ENCODE results near the gene TMC1. TPM values are rescaled to one million over a fixed set of nuclear protein-coding genes. Genes with fewer than 3 reads are reported as not detected.
"Not testable (repeated sequence)": the region's sequence is repeated elsewhere in the genome, so short reads cannot be mapped to it uniquely, and the experiment has no call there.

Gene TMC1
- total RNA-seq, 6 donors from 2014 or later, result 0.67 TPM; not detected in 5

GRCh38 chr9:72497447-72498046 is 23.9 kb upstream of the TMC1 start:
- H3K27ac ChIP-seq, result no peak overlapping the region
- H3K4me3 ChIP-seq, result no peak overlapping the region
- no peaks in the 10 kb centered on the region for H3K27me3 ChIP-seq
- H3K9me3 ChIP-seq, result no peaks in the 10 kb centered on the region
- H3K4me1 ChIP-seq, result no peaks in the 10 kb centered on the region
- WGBS, 2 donors, result 85 to 94% methylated on average over 9 of the region's 9 CpGs
- ATAC-seq (ENCODE audit: low FRiP score in 2 of 2) (no peak), DNase-seq (no peak)
- no peaks in the 10 kb centered on the region for H3K36me3 ChIP-seq
- TF ChIP-seq POLR2AphosphoS5 (IDR thresholded peaks at IDR 0.05) (no peak), POLR2A (IDR thresholded peaks at IDR 0.05) (no peak), CTCF (IDR thresholded peaks at IDR 0.05) (no peak), EP300 (IDR thresholded peaks at IDR 0.05) (no peak)

- Histone ChIP-seq H3K4me3 (no peak overlapping the region), H3K27me3 (no peaks in the 10 kb centered on the region), H3K9me3 (no peaks in the 10 kb centered on the region), H3K4me1 (peaks cover 0 to 10% (median 0%) of the 10 kb centered on the region in 4 donors), H3K36me3 (no peaks in the 10 kb centered on the region), H3K27ac (no peak overlapping the region)
- DNase-seq, result no peak
- TF ChIP-seq POLR2AphosphoS5 (IDR thresholded peaks at IDR 0.05) (no peak), POLR2A (IDR thresholded peaks at IDR 0.05) (no peak), CTCF (IDR thresholded peaks at IDR 0.05) (no peak), EP300 (IDR thresholded peaks at IDR 0.05) (no peak)
- WGBS, 2 donors, result 66 to 76% methylated on average over 3 of the region's 3 CpGs
- ATAC-seq (ENCODE audit: low FRiP score in 2 of 2), result no peak
Observed at GRCh38 chr9:72506615-72507014, 14.8 kb upstream of the TMC1 start.

- TF ChIP-seq POLR2A (IDR thresholded peaks at IDR 0.05) (no peak), CTCF (IDR thresholded peaks at IDR 0.05) (no peak), POLR2AphosphoS5 (IDR thresholded peaks at IDR 0.05) (no peak), EP300 (IDR thresholded peaks at IDR 0.05) (no peak)
- Histone ChIP-seq H3K4me3 (no peak overlapping the region), H3K27ac (no peak overlapping the region), H3K4me1 (peaks cover 0 to 10% (median 0%) of the 10 kb centered on the region in 4 donors), H3K27me3 (no peaks in the 10 kb centered on the region), H3K36me3 (no peaks in the 10 kb centered on the region), H3K9me3 (no peaks in the 10 kb centered on the region)
- WGBS, 2 donors, result 67% methylated on average over 1 of the region's 1 CpG
- no peak for DNase-seq
- ATAC-seq (ENCODE audit: low FRiP score in 2 of 2), result peak in 1 of 2 donors; percentile 78
Observed at GRCh38 chr9:72509053-72509452, 12.4 kb upstream of the TMC1 start.

GRCh38 chr9:72509635-72510034 is 11.8 kb upstream of the TMC1 start:
- no peak for TF ChIP-seq POLR2AphosphoS5 (IDR thresholded peaks at IDR 0.05)
- Histone ChIP-seq H3K27ac (no peak overlapping the region), H3K4me1 (peaks cover 0 to 10% (median 0%) of the 10 kb centered on the region in 4 donors), H3K36me3 (no peaks in the 10 kb centered on the region), H3K9me3 (no peaks in the 10 kb centered on the region), H3K4me3 (no peak overlapping the region), H3K27me3 (no peaks in the 10 kb centered on the region)
- 48 to 77% methylated on average over 1 of the region's 1 CpG for WGBS, 2 donors
- DNase-seq, result no peak
- no peak for ATAC-seq (ENCODE audit: low FRiP score in 2 of 2)

- not testable (repeated sequence) for DNase-seq; H3K27me3 ChIP-seq; H3K9me3 ChIP-seq; H3K36me3 ChIP-seq; ATAC-seq (ENCODE audit: low FRiP score in 2 of 2); H3K27ac ChIP-seq; H3K4me1 ChIP-seq; H3K4me3 ChIP-seq
- WGBS, 2 donors, result 96 to 97% methylated on average over 9 of the region's 9 CpGs
Observed at GRCh38 chr9:72521011-72521410, 397 bp upstream of the TMC1 start.

Measured in upper lobe of left lung (tissue), 6 donors.